ENCODE data around the gene SDF2L1.
"Not testable (repeated sequence)": the region's sequence is repeated elsewhere in the genome, so short reads cannot be mapped to it uniquely, and the experiment has no call there.

SDF2L1 gene

GRCh38 chr22:21637450-21637849, 4.7 kb upstream of the SDF2L1 start:
- not testable (repeated sequence) for DNase-seq

GRCh38 chr22:21639359-21639758, 2.7 kb upstream of the SDF2L1 start:
- no peak for DNase-seq

DNA sequence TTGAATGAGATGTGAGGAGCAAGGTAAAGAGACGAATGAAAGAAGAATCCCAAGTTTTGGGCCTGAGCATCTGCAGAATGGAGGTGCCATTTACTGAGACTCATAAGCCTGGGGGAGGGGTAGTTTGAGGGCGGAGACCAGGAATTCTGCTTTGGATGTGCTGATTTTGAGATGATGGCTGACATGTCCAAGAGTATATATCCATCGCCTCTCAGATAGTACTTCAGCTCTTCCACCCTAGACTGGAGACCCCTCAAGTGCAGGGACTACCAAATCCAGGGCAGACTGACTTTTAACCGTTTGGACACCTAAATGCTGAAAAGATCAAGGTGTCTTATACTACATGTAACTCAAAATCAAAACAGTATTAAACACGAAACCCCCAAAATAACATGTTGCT, 1.3 kb upstream of the SDF2L1 start:
- no peak for DNase-seq

DNA sequence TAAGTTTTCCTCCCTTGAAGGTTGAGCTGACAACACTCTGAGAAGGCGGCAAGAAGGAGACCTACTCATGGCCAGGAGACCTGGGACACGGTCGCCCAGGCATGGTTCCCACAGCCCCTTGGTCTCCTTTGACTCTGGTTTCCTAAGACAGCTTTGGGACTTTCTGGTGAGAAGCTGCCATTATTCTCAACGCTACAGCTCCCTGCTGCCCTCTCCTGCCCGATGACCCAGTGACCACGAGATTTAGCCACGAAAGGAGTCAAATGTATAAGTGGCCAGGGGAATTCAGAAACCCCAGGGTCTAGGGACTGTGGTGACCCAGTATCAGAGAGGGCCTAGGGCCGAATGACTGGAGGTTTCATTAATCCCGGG, 699 bp upstream of the SDF2L1 start:
- peak; percentile 7 for DNase-seq

- peak; percentile 35 for DNase-seq
Observed at GRCh38 chr22:21642584-21643448, 714 bp downstream of the SDF2L1 start.

DNA sequence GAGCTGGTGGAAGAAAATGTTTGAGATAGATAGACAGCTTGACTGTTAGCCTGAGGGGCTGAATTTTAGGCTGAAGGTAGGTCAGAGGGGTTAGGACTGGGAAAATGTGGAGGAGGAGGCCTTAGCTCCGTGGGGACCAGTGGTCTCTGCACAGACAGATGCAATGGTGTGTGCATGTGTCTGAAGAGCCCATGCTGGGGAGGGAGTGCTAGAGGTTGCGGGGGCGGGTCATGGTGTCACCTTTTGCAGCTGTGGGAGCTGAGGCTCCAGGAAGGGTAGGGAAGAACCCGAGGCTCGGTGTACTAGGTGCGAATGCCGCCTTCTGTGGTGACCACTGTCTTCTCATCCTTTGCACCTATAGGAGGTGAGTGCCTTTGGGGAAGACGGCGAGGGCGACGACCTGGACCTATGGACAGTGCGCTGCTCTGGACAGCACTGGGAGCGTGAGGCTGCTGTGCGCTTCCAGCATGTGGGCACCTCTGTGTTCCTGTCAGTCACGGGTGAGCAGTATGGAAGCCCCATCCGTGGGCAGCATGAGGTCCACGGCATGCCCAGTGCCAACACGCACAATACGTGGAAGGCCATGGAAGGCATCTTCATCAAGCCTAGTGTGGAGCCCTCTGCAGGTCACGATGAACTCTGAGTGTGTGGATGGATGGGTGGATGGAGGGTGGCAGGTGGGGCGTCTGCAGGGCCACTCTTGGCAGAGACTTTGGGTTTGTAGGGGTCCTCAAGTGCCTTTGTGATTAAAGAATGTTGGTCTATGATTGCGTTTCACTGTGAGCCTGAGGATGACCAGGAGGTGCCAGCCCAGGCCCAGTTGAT, 1.6 kb downstream of the SDF2L1 start:
- no peak for DNase-seq

- DNase-seq: not testable (repeated sequence)
Observed at GRCh38 chr22:21645513-21645912, 3.4 kb downstream of the SDF2L1 start.

GRCh38 chr22:21646608-21647590, 4.8 kb downstream of the SDF2L1 start:
- DNase-seq: peak; percentile 71

DNA sequence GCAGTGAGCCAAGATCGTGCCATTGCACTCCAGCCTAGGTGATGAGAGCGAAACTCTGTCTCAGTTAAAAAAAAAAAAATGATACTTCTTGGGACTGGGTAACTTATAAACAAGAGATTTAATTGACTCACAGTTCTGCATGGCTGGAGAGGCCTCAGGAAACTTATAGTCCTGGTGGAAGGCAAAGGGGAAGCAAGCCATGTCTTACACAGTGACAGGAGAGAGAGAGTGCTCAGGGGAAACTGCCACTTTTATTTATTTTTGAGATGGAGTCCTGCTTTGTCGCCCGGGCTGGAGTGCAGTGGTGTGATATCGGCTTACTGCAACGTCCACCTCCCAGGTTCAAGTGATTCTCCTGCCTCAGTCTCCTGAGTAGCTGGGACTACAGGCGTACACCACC, 8.2 kb downstream of the SDF2L1 start:
- no peak for DNase-seq

- DNase-seq: no peak
Observed at GRCh38 chr22:21650823-21651520, 8.9 kb downstream of the SDF2L1 start.

DNA sequence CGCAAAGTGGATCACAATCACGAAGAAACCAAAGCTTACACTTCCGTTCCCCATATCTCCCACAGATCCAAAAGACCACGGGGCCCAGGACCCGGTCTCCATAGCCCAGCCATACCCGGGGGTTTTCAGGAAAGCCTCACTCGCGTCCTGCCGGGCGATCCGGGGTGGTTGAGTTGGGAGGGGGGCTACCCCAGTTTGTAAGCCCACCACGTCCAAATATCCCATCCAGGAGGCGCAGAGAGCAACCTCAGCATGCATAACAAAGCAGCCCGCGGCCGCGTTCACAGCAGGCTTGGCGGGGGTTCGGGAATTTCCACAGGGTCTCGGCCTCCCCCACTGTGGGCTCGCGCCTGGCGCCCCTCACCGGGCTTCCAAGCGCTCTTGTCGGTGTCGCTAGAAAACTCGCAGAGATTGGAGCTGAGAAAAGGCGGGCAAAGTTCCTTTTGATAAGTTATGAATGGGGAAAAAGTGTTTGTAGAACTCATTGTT, 9.5 kb downstream of the SDF2L1 start:
- no peak for DNase-seq

- DNase-seq: peak; percentile 69
Observed at GRCh38 chr22:21652010-21652546, 10.0 kb downstream of the SDF2L1 start.

GRCh38 chr22:21652547-21653545, 10.7 kb downstream of the SDF2L1 start:
- DNase-seq: no peak

DNA sequence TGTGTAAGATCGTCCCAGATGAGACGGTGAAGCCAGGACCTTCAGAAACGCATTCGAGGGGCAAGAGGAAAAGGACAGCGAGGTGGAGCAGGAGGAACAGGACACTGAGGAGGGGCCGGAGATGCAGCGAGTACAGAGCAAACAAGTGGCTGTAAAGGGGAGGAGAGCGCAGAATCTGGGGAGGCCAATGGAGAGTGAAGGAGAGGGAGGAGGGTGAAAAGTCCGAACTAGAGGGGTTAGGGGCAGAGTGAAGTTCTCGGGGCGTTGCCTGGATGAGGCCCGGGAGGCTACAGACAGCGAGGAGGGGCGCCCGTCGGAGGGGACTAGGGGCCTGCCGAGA, 14.9 kb downstream of the SDF2L1 start:
- DNase-seq: no peak

DNA sequence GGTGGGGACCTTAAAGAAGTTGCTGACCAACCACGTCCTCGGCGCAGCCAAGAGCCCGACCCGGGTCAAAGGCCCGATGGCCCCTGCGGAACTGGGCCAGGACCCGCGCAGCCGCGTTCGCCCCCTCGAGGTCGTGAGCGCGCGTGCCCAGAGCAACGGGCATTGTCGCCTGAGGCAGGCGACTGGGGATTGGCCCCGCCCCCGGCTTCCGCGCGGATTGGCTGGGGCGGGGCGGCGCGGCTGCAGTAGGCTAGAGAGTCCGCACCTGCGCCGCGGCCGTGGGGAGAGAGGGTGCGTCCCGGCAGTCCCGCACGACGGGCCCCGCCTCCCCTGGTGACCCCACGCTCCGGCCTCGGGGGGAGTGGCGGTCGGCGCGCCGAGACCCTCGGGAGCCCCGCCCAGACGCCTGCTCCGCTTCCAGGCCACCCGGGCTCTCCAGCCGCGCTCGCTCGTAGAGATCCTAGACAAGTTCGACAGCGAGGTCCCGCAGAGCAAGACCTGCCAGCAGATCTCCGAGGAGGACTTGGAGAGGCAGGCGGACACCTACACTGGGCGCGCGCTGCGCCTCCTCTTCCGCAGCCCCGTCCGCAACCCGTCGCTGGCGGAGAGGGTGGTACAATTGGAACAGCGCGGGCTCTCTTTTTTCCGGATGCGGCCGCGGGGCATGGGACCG, 15.4 kb downstream of the SDF2L1 start:
- DNase-seq: peak; percentile 62

- DNase-seq: no peak
Observed at GRCh38 chr22:21659864-21660525, 17.9 kb downstream of the SDF2L1 start.

DNA sequence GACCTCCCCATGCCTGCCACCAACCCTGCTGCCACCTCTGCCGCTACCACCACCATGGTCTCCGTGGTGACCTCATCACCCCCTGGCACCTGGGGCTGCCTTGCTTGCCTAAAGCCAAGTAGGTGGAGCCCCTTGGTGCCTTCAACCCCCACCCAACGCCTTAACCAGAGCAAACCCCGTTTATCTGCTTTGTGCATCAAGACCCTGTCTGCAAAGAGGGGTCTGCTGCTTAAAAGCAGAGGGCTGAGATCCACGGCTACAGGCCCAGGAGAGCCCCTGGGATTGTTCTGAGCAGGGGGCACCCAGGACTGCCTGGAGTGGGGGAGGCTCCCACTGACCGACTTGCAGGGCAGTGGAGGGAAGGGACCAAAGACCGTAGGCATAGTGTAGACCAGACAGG, 18.8 kb downstream of the SDF2L1 start:
- DNase-seq: no peak

GRCh38 chr22:21661991-21662390, 19.9 kb downstream of the SDF2L1 start:
- no peak for DNase-seq

- DNase-seq: no peak
Observed at GRCh38 chr22:21663738-21664137, 21.6 kb downstream of the SDF2L1 start.

All from NCI-H748 treated with DMSO at 0.1 percent for 48 hours (cell line).